Left lung (tissue), 10 donors: ENCODE data around the gene SFSWAP. TPM values are rescaled to one million over a fixed set of nuclear protein-coding genes. Genes with fewer than 3 reads are reported as not detected.
A peak's percentile ranks its signal among the peaks of the same experiment; 100 is the strongest.

Experiments
- ATAC-seq: fragments of 200-7000 bp; cut with Tn5 transposase; one replicate; pipeline ENCODE4 v1.9.1; 2020; ENCODE audit warnings: moderate library complexity
- DNase-seq, 4 donors: peaks; one replicate each; pipeline ENCODE4 v3.0.0-alpha.2; 2013 to 2020
- H3K27ac ChIP-seq, 2 donors: fragments of 200-600 bp; sonication (generic) in 1 of 2; one replicate each; pipeline versions ENCODE4 v1.5.0 to v1.8.0; 2020 to 2021
- H3K27me3 ChIP-seq, 2 donors: fragments of 200-600 bp; sonication (generic) in 1 of 2; one replicate each; pipeline versions ENCODE4 v1.5.0 to v1.8.0; 2020 to 2021
- H3K36me3 ChIP-seq, 2 donors: fragments of 200-600 bp; sonication (generic) in 1 of 2; one replicate each; pipeline versions ENCODE4 v1.5.0 to v1.8.0; 2020 to 2021
- H3K4me1 ChIP-seq, 2 donors: fragments of 200-600 bp; one replicate each; pipeline ENCODE4 v1.8.0; 2021
- H3K4me3 ChIP-seq, 2 donors: fragments of 200-600 bp; sonication (generic) in 1 of 2; one replicate each; pipeline versions ENCODE4 v1.5.0 to v1.8.0; 2020 to 2021; ENCODE audit warnings: mild to moderate bottlenecking in 1 of 2
- H3K9me3 ChIP-seq, 2 donors: fragments of 200-600 bp; sonication (generic) in 1 of 2; one replicate each; pipeline versions ENCODE4 v1.5.0 to v1.8.0; 2020 to 2021
- CTCF ChIP-seq, 2 donors: fragments of 200-600 bp; sonication (generic) in 1 of 2; IDR thresholded peaks; one replicate each; pipeline versions ENCODE4 v1.5.0 to v1.8.0; 2021; ENCODE audit warnings: antibody characterized with exemption in 2 of 2
- intact Hi-C, 2 donors: fragments of 100-400 bp; cut with DNase I; formaldehyde crosslinking; loops; one replicate each; pipeline versions ENCODE4 v1.11.2 to v1.14.2; 2022
- polyA plus RNA-seq, 6 donors: library from polyadenylated mRNA; unstranded; fragments of 120-200 nt; gene quantifications; one replicate each; pipeline ENCODE4 v1.2.1, GENCODE V29; 2013; ENCODE audit not compliant: insufficient read length in 6 of 6
- total RNA-seq, 2 donors: library from RNA; stranded (reverse); fragmentation: NEBNext Ultra II Directional; extraction: Animal tissue kit (Norgen Biotek cat#: 25700); gene quantifications; one replicate each; pipeline ENCODE4 v1.2.1, GENCODE V29; 2021
- donor health status: DM: no; HTN: yes; CAD: no.
- donor health status: DM: no; HTN: no; CAD: no.

The SFSWAP gene
- total and polyA plus RNA-seq, 8 donors, result 26.0 to 68.8 (median 50.8) TPM

- Histone ChIP-seq H3K4me1 (peaks cover 23 to 48% of the 10 kb centered on the region in 2 donors), H3K27ac (peak overlapping the region in 1 of 2 donors; percentile 59), H3K4me3 (peak overlapping the region; percentile 25 to 57), H3K9me3 (no peaks in the 10 kb centered on the region), H3K36me3 (no peaks in the 10 kb centered on the region), H3K27me3 (peaks cover 41 to 94% of the 10 kb centered on the region in 2 donors)
- ATAC-seq, result peak; percentile 21
- TF ChIP-seq CTCF (IDR thresholded peaks at IDR 0.05), result no peak
- intact Hi-C loops, result no loop called here
- peak in 1 of 4 donors; percentile 80 for DNase-seq
These were observed 120.2 kb downstream of the SFSWAP start for GRCh38 chr12:131830914-131831571.

- Histone ChIP-seq H3K36me3 (no peaks in the 10 kb centered on the region), H3K27me3 (peaks cover 39 to 89% of the 10 kb centered on the region in 2 donors), H3K9me3 (no peaks in the 10 kb centered on the region), H3K4me1 (peaks cover 23 to 48% of the 10 kb centered on the region in 2 donors), H3K4me3 (peak overlapping the region; percentile 25 to 57), H3K27ac (peak overlapping the region in 1 of 2 donors; percentile 41)
- TF ChIP-seq CTCF (IDR thresholded peaks at IDR 0.05), result no peak
- no peak for ATAC-seq
- DNase-seq, result peak in 1 of 4 donors; percentile 77
- intact Hi-C loops, result no loop called here
These were observed 120.7 kb downstream of the SFSWAP start for GRCh38 chr12:131831635-131832041.

GRCh38 chr12:131832321-131833231 is 121.7 kb downstream of the SFSWAP start:
- Histone ChIP-seq H3K36me3 (no peaks in the 10 kb centered on the region), H3K9me3 (no peaks in the 10 kb centered on the region), H3K4me3 (peak overlapping the region in 1 of 2 donors; percentile 9), H3K27ac (no peak overlapping the region), H3K4me1 (peaks cover 23 to 44% of the 10 kb centered on the region in 2 donors), H3K27me3 (peaks cover 32 to 88% of the 10 kb centered on the region in 2 donors)
- no peak for ATAC-seq
- peak in 2 of 4 donors; percentile 68 to 78 for DNase-seq
- TF ChIP-seq CTCF (IDR thresholded peaks at IDR 0.05), result no peak
- intact Hi-C loops, result no loop called here

GRCh38 chr12:131833288-131833895 is 122.5 kb downstream of the SFSWAP start:
- no peak for ATAC-seq
- H3K4me1 ChIP-seq, result peaks cover 19 to 38% of the 10 kb centered on the region in 2 donors
- H3K27me3 ChIP-seq, result peaks cover 29 to 84% of the 10 kb centered on the region in 2 donors
- no peak overlapping the region for H3K4me3 ChIP-seq
- TF ChIP-seq CTCF (IDR thresholded peaks at IDR 0.05), result no peak
- H3K27ac ChIP-seq, result no peak overlapping the region
- no peaks in the 10 kb centered on the region for H3K9me3 ChIP-seq
- no peak for DNase-seq
- intact Hi-C loops, result no loop called here
- H3K36me3 ChIP-seq, result no peaks in the 10 kb centered on the region
